MV-4-11 (cell line): ENCODE measurements around the gene PKNOX2.

Experiments used
- DNase-seq: peaks from one replicate; lab custom pipeline; 2025; lab: John Stamatoyannopoulos, UW

PKNOX2 gene

DNA sequence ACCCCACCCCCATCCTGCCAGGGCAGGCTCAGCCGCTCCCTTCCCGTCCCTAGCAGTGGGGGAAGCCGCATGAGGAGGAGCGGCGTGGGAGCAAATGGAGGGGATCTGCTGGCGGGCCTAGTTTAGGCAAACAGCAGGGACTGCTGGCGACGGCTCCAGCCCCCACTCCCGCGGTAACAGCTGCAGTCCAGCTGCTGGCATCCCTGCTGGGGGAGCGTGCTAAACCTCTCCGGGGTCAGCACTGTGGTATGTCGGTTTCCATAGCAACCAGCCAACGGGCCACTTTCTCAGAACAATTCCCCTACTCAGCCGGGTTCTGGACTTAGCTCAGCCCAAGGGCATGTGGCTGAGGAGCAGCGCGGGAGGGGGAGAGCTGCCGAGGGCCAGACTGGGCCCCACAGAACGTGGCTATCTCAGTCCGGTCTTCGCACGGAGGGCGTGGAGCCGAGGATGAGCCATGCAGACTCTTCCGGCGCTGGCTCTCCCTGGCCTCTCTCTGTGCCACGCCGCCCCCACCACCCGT is 98.8 kb downstream of the PKNOX2 start:
- no peak for DNase-seq

GRCh38 chr11:125264100-125265022 is 99.8 kb downstream of the PKNOX2 start:
- DNase-seq: no peak

GRCh38 chr11:125267548-125267947 is 103.0 kb downstream of the PKNOX2 start:
- no peak for DNase-seq

DNA sequence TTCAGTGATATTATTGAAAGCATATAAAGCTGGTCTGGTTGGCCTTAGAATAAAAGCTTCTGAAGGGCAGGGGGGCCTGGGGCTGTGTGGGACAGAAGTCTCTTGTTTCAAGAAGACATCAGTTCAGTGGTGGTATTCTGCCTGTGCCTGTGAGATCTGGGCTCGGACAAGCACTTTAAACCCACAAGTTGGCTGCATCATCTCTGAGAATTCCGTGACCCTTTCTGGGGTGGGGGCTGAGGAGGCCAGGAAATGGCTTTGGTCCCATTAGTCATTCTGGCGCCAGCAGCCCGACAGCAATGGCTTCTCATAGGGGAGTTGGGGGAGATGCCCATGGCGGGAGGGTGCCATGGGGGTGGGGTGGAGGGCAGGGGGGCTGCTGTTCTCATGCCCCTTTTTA is 104.1 kb downstream of the PKNOX2 start:
- no peak for DNase-seq

DNA sequence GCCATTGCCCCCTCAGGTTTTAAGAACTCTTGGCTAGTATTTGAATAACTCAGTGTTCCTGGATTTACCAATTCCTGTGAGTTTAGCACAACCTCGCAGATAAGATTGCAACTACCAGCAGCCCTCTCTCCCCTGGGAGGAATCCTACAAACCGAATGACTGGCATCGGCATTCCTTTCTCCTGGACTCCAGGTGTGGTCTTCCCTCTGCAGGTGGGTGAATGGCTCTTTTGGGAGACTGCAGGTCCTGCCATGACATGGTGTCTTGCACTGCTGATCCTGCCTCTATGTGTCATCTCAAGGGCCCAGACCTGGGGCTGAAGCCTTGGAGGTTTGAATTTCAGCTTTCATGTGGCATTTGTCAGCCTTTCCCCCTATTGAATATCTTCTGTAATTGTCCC is 105.6 kb downstream of the PKNOX2 start:
- no peak for DNase-seq

GRCh38 chr11:125270711-125271110 is 106.2 kb downstream of the PKNOX2 start:
- DNase-seq: no peak

GRCh38 chr11:125271483-125272091 is 107.0 kb downstream of the PKNOX2 start:
- no peak for DNase-seq

GRCh38 chr11:125272092-125272491 is 107.5 kb downstream of the PKNOX2 start:
- no peak for DNase-seq

- no peak for DNase-seq
These were observed 108.3 kb downstream of the PKNOX2 start for GRCh38 chr11:125272821-125273220.

DNA sequence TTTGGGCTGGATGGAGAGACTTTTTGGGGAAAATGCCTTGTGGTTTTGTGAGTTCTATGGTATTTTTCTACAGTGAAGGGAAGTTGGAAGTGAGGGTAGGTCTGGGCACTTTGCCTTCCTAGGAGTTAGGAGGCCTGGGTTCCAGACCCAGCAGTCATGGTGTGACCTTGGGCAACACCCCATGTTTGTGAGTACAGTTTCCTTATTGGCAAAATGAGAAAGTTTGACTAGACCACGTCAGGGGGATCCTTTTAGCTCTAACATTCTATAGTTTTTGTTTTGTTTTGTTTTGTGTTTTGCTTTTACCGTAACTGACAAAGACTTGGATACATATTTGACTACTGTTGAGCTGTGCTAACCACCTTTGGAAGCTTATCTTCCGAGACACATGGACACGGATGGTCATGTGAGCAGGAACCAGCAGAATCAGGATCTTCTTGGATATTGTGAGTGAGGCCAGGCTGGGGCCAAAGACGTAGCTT is 109.0 kb downstream of the PKNOX2 start:
- no peak for DNase-seq

- no peak for DNase-seq
These were observed 109.8 kb downstream of the PKNOX2 start for GRCh38 chr11:125274309-125274708.

GRCh38 chr11:125274774-125275173 is 110.2 kb downstream of the PKNOX2 start:
- no peak for DNase-seq

DNA sequence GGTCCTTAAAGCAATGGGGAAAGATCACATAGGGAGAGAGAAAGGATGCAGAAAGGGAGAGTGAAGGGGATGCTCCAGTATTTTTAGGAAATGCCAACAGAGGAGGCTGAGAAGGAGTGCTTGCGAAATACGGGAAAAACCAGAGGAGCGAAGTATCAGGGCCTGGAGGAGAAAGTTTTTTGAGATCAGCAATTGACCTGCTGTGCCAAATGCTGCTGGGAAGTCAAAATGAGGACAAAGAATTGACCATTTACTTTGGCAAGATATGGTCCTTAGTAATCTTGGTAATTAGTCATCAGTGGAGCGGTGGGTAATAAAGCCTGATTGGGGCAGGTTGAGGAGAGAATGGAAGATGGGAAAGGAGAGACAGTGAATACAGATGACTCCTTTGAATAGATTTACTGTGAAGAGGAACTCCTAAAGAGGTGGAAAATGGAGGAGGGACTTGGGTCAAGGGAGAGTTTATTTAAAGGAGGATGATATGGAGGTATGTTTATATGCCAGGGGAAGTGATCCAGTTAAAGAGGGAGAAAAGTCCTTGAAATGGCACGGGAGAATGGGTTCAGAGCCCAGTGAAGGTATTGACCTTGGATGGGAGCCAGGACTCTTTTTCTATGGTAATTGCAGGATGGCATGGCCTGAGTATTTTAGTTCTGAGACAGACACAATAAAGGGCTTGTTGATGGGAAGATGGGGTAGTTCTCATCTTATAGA is 111.5 kb downstream of the PKNOX2 start:
- no peak for DNase-seq

- no peak for DNase-seq
These were observed 112.0 kb downstream of the PKNOX2 start for GRCh38 chr11:125276619-125276976.

DNA sequence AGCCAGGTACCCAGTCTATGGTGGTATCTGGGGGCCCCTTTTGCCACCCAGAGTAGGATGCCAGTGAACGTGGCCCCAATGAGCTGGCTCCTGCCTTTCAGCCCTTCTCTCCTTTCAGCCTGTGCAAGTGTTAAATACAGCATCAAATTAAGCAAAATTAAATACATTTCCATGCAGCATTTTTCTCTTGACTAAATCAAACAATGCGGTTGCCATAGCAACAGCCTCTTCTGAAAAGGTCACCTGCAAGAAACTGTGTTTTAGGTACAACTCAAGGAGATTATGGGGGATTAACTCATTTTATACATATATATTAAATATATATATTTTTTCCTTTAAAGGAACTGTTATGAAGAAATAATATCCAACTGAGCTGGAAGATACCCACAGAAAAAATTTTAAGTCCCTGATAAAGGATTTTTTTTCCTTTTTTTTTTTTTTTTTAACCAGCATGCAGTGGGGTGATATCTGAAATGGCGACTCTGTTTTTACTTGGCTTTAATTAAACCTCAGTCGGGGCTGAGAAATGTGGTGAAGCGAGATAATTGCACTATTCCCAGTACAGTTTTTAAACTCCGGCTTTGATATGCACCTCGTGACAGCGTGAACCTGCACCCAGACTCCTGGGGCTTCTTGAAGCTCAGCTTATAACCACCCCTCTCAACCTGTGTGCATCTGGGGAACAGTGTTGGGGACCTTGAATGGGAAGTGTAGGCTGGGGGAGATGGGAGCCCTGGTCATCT is 115.3 kb downstream of the PKNOX2 start:
- DNase-seq: no peak

- no peak for DNase-seq
These were observed 116.1 kb downstream of the PKNOX2 start for GRCh38 chr11:125280646-125281045.

DNA sequence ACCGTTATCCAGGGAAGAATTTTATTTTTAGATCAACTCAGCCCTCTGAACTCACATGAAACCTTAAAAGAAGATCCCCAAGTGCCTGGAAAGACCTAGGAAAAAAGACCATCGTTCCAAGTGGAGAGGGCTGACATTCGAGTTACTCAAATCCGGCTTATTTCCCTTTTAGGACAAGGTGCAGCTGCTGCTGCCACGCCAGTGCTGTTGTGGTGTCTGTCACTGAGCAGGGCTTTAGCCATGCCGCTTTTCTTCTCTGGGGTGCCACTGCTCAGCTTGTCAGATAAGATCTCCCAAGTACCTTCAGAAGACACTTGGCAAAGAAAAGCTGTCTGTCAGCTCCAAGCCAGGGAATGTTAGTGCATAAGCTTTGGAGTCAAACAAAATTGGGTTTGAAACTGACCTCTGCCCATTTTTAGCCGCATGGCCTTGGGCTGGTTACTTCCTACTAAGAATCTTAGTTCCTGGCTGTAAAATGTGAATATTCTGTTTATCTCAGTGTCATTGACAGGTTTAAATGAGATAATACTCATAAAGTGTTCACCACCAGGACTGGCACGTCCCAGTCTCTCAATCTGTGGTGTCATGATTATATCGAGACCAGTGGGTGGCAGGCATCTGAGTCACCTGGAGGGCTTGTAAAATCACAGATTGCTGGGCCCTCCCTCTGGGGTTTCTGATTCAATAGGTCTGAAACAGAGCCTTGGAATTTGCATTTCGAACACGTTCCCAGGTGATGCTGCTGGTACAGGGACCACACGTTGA is 117.5 kb downstream of the PKNOX2 start:
- DNase-seq: no peak

GRCh38 chr11:125282596-125282914 is 118.0 kb downstream of the PKNOX2 start:
- no peak for DNase-seq

- DNase-seq: no peak
These were observed 119.8 kb downstream of the PKNOX2 start for GRCh38 chr11:125284245-125284850.

DNA sequence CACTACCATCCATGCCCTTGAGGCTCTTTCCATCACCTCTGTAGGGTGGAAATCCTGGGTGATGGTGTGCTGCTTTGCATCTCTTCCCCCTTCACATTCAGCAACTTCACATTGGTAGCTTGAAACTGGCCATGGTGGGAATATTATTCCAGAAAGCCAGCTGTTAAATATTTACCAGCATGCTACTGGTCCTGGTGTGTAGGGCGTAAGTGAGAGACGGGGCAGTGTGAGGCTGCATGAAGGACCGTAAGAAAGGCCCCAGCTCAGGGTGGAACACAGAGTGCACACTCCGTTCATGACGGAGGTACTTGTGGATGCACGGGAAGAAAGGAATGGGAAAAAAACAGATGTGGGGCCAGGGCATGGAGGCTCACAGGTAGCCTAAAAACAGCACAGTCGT is 121.3 kb downstream of the PKNOX2 start:
- DNase-seq: no peak

GRCh38 chr11:125286486-125286885 is 121.9 kb downstream of the PKNOX2 start:
- DNase-seq: no peak
